HG03432 (cell line): Measurements from ENCODE around the gene ESAM.
A peak's percentile ranks its signal among the peaks of the same experiment; 100 is the strongest.

Experiments used
- ATAC-seq: cut with Tn5 transposase; IDR thresholded peaks from one replicate; pipeline ENCODE4 v1.9.1; 2021; ENCODE audit warnings: mild to moderate bottlenecking, moderate library complexity; ENCODE audit not compliant: unreplicated experiment

ESAM gene, protein sequence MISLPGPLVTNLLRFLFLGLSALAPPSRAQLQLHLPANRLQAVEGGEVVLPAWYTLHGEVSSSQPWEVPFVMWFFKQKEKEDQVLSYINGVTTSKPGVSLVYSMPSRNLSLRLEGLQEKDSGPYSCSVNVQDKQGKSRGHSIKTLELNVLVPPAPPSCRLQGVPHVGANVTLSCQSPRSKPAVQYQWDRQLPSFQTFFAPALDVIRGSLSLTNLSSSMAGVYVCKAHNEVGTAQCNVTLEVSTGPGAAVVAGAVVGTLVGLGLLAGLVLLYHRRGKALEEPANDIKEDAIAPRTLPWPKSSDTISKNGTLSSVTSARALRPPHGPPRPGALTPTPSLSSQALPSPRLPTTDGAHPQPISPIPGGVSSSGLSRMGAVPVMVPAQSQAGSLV

DNA sequence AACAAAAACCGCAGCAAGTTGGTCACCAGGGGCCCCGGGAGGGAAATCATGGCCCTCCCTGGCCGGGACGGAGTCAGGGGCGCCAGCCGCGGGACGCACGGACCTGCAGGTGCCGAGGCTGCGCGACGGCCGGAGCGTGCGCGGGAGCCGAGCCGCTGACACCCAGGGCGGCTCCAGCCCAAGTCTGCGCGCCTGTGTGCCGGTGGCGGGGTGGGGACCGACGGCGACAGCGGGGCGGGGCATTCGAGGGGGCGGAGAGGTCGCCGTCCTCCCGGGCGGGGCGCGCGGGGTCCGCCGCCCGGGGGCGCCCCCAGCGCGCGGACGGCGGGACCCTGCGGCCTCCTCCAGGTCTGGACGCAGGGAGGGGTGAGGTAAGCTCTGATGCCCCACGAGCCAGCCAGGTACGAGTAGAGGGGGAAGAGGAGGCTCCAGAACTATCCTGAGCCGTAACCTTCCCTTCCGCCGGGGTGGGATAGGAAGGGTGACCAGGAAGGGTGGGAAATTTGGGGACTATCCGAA, at the start of gene ESAM:
Gene ESAM (minus strand): TSS at position 186 of the 519 bp plus-strand sequence. CDS start 136 bp downstream, at position 50.
- ATAC-seq = peak; percentile 65

DNA sequence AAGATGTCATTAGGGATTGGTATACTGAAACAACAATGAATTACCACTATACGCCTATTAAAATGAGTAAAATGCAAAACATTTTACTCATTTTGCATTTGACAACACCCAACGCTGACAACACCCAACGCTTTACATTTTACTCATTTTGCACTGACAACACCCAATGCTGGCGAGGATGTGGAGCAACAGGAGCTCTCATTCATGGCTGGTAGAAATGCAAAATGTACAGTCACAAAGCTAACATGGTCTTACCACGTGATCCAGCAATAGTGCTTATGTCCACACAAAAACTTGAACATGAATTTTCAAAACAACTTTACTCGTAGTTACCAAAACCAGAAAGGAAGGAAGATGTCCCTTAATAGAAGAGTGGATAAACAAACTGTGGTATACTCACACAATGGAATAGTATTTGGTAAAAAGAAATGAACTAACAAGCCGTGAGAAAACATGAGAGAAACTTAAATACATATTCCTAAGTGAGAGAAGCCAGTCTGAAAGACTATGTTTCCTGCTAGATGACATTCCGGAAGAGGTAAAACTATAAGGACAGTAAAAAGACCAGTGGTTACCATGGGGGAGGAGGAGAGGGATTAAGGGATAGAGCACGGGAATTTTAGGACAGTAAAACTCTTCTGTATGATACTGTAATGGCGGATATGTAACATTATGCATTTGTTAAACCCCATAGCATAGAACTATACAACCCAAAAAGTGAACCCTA, 49.5 kb upstream of the ESAM start:
- no peak for ATAC-seq

DNA sequence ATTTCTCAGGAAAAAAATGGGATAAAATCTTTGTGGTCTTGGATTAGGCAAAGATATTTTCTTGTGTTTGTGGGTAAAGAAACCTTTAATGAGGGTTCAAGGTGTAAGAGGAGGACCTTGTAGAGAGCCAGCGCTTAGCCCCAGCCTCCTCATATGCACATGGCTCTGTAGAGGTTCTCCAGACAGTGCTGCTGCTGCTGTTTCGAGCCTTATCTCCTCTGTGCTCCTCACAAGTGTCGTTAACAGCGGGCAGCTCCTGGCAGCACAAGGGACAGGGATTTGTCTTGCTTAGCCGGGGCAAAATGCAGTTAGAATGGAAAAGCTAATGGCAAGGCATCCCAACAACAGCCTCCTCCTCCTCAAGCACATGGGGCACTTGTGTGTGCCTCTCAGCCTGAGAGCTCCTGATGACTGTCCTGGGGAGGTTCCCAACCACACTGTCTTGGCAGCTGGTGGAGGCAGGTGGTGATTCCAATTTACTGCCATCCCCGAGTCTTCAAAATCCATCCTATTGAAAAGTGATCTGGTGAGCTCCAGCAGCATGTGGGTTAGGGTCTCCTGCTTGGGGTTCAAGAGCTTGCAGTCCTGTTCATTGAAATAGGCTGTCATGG, 45.7 kb upstream of the ESAM start:
- no peak for ATAC-seq

DNA sequence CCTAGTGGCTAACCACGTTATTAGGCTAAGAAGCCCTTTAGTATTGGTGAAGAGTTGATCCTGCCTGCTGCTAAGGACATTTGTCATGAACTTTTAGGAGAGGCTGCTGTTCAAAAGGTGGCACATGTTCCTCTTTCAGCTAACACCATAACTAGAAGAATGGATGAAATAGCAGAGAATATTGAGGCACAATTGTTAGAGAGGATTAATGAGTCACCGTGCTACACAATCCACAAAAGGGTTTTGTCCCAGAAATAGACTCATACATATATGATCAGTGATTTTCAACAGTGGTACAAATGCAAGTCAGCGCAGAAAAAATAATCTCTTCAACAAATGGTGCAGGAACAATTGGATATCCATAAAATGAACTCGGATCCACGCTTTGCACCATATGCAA, 45.1 kb upstream of the ESAM start:
- ATAC-seq = no peak

DNA sequence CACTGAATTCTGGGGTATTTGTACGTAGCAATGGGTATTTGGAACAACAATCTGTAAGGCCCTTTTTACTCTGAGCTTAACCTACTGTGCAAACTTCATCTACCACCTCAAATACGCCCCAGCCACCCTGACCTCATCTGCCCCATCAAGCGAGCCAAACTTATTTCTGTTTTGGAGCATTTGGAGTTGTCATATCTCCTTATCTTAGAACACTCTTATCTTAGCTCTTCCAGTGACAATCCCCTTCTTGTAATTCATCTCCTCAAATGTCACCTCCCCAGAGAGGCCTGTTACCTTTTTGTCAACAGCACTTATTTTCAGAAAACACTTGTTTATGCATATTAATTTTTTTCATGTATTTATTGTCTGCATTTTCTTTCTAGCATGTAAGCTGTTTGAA, 42.8 kb upstream of the ESAM start:
- ATAC-seq = no peak

DNA sequence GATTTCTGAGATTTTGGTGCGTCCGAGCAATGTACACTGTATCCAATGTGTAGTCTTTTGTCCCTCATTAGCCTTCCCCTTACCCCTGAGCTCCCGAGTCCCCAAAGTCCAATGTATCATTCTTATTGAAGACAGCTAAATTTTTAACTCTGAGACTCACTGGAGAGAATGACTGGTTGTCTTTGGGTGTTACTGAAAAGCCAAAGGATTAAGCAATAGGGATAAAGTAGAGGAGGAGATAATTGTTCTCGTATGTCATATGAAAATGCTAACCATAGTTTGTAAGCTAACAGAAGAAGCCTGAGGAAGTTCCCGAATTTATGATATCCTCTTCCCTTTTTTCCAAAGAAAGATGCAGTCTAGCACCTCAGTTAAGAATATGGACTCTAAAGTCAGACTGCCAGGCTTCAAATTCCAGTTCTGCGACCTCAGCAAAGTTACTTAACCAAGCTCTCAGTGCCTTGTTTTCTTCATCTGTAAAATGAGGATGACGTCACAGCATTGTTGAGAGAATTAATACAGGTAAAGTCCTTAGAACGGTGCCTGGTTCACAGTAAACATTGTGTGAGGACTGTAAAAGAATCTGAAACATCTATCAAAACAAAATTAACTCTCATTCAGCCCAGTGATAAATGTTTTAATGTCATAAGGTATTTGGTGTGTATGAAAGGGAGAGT, 39.7 kb upstream of the ESAM start:
- no peak for ATAC-seq

DNA sequence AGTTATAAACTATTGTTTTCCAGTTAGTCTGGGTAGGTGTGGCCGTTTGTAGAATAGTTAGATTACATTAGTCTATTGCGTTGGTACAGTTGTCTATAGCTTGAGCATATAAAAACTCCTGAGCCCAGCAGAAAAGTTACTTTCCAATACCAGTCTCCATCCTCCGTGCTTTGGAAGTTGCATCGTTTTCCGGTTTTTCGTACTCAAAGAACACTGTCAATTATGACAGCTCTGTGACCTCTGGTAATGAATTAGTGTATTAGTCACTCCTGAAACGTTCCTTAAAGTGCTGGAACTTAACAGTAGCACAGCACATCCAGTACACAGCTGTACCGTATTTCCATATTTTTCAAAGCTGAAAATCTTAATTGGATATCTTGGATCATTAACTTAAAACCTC, 38.9 kb upstream of the ESAM start:
- ATAC-seq = no peak

DNA sequence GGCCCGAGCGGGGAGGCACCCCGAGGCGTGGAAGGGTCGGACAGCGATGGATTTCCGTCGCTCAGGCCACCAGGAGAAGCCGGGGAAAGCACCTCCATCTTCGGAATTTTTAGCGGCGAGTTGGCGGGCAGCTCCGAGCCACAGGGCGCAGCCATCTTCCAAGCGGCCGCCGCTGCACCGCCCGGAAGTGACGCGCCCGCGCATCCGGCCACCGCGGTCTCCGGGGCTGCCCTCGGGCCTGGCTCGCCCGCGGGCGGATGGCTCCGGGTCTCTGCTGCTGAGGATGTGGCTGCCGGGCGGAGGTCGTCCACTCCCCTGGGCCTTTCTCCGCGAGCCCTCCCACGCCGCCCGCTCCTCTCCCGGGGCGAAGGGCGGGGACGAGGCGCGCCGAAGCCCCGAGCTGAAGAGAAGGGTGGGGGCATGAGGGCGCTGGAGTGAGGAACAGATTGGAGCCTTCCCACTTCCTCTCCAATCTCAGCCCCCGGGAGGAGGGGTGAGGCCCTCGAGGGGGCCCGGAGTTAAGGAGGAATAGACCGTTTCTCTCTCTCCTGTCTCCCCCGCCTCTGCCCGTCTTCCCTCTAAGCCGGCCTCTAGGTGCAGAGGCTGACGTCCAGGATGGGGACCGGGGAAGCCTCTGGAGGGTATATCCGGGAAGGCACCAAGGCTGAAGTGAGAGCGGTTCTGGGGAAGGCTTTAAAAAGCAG, 38.3 kb upstream of the ESAM start, which contains the start of gene MSANTD2:
Gene MSANTD2 (minus strand): TSS at position 181 of the 704 bp plus-strand sequence. CDS start 26 bp downstream, at position 155.
- ATAC-seq = peak; percentile 93

DNA sequence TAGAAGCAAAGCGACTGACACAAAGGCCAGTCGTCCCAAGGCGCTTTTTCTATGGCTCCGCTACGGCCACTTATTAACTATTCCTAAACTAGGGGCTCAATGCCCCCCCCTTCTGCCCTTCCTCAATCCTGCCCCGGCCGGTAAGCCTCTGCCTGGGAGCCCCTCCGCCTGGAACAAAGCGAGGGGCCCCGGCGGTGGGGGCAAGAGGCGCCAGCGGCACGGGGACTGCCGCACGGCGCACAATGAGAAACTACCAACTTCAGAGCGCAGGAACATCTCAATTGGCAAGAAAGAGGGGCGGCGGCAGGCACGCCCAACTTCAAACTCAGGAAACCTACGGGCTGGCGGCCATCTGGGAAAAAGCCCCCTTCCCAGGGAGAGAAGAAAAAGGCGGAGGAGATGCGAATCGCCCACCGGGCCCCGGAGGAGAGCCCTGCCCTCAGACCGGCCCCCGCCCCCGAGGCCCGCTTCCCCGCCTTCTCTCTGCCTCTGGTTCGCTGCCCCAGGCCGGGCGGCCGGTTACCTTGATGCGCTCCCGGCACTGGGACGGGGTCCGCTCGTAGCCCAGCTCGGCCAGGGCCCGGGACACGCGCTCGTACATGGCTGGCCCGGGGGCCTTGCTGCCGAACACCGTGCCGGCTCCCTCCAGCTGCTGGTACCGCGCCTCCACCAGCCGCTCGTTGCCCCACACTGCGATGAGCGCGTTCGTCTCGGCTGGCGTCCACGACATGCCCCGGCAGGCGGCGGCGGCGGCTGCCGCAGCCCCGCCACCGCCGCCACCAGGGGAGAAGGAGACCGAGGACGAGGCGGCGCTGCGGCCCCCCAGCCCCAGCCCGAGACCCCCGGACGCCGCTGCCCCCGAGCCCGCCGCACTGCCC, 37.5 kb upstream of the ESAM start:
- peak; percentile 54 for ATAC-seq

DNA sequence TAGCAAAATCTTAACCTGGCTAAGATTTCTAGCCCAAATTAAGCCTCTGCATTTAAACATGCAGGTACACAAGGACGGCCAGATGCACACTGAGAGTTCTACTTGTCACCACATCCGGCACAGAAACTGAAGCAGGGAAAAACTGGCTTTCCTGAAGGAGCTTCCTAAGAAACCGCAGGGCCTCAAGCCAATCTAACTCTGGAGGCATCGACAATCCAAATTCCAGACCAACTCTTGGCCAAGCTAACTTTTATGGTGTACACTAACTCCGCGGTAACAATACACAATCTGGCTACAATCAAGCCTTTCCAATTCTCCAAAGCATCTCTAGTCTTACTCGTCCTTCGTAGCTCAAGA, 36.9 kb upstream of the ESAM start:
- peak; percentile 27 for ATAC-seq

DNA sequence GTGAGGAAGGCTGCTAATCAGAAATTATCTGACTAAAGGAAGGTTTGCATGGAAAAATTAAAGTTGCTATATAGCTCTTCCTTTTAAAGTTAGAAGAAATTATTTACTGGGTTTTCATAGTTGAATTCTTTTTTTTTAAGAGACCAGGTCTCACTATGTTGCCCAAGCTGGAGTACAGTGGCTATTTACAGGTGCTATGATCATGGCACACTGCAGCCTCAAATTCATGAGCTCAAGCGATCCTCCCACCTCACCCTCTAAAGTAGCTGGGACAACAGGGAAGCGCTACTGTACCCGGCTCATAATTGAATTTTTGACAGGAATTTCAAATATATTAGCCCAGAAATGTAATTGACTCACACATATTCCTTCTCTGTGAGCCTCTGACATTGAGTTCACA, 34.2 kb upstream of the ESAM start:
- ATAC-seq = no peak

DNA sequence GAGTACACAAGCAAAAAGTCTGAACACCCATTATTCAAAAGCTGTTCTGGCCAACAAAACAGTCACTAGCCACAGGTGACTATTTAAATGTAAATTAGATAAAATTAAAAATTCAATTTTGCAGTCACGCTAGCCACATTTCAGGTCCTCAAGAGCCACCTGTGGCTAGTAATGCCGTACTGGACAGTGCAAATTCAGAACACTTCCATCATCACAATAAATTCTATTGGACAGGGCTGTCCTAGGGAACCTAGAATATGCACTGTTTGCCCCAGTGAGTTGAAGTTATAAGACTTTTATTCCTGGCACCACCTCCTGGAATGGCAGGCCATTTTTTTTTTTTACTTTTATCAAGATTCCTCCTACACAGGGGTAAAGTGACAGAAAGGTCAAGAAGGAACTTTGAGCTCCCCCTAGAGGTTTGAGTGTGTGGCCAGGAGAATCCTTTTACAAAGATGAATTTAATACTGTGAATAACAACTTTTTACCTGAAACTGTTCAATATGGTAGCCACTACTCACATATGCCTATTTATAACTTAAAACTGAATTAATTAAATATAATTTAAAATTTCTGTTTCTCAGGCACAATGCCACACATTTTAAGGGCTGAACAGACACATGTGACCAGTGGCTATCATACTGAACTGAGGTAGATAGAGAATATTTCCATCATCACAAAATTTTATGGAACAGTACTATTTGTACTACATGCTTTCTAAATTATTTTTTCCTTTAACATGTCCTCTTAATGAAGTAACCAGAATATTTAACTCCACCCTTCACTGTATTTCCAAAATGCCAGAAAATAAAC, 31.6 kb upstream of the ESAM start:
- ATAC-seq = peak; percentile 66

DNA sequence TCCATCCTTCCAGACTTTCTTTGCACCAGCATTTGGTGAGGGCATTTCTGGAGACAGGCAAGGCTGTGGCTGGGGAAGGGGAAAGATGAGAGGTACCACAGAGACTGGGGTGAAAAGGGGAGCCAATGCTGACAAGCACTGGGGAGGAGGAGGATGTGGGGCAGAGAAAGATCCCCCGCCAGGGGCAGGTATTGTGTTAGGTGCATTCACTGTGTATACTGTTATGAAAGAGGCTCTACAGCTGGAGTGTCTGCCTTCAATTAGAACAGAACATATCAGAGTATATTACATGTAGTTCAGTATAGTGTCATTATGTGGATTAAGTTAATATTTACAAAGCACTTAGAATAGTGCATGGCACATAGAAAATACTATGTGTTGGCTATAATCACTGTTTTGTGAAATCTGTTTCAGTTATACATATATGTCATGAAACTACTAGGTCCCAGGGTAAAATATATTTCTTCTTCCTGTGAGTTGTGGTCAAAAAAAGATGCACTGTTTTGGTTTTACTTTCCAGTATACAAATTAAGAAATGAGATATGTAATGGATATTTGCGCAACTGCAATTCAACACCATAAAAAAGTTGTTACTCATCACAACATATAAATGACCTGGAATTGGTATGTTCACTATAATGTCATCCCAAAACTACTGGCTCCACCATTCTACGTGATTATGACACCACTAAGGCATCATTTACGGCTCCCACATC, 29.7 kb upstream of the ESAM start:
- peak; percentile 77 for ATAC-seq

DNA sequence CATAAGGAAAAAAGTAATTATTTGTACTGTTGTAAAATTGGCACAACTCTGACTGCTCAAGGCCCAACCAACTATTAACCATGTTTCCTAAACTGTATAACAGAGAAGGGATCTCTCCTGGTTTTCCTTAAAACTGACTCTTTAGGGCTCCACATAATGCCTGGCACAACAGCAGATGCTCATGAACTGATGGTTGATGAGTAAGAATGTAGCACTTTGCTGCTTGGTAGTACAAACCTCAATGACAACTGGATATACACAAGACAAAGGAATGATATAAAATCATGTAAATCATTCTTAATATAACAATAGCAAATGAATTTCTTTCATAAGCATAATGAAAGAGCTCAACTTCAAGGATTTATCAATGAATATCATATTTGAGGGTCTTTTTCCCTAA, 26.4 kb upstream of the ESAM start:
- no peak for ATAC-seq

DNA sequence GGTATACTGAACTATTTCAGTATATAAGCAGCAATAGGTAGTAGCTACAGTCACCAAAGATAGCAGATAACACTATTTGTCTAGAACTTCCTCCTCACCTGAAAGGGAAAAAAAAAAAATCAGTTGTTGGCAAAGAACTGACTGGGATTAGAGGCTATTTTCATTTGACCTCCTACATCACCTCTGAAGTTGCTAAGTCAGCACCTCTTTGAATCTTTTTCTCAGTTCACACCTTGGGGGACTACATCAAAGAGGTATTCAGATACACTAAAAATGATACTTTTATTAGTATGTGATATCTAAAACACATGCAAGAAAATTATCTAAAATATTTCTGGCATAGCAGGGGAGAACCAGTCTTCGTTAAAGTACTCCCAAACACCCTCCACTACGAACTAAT, 22.0 kb upstream of the ESAM start:
- no peak for ATAC-seq

DNA sequence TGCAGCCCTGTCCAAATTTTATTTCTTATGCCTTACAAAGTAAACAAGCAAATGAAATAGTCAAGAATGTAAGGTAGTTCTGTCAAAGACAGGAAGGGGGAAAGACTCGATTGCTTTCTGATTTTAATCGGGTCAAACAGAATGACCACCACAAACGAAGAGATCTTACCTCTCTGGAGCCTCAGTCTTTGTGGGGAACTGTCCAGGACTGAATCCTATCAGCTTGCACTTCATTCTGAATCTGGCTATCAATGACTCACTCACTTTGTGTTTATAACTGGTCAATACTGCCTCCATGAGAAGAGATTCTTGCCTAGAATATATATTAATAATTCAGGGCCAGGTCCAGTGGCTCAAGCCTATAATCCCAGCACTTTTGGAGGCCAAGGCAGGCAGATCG, 20.9 kb upstream of the ESAM start:
- no peak for ATAC-seq

DNA sequence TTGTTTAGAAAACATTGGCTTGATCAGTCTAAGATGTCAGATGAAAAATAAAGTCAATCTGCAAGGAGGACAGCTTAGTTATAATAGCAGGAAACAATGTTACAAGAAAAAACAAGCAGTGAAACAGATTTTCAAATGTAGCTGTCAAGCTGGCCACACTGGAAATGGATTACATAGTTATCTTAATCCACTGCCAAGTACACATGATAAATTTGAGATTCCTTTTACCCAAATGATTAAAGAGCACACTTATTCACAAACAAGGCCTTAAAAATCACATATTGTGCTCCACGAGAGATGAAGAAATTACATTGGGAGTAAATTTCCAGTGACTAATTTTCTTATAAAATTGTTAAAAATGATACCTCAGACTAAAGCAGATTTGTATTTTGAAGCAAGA, 17.5 kb upstream of the ESAM start:
- ATAC-seq = no peak

DNA sequence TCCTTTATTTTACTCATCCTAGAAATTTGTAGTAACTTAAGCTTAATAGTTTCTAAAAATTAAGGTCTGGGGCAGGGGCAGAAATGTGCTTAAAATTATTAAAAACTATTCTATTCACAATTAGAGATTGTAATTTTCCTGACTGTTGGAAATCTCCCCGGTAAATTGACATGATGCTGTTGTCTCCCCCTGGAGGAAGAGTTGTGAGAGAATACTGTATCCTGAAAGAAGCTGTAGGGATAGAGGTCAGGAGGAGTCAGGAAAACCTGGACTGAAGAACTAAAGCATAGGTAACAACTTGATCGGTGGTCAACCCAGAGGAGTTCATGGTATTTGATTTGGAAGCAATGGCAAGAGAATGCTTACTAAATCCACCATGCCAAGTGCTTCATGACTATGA, 16.2 kb upstream of the ESAM start:
- ATAC-seq = no peak
